Measurements from ENCODE around the gene ASPDH. TPM values are rescaled to one million over a fixed set of nuclear protein-coding genes. Genes with fewer than 3 reads are reported as not detected.

Gene ASPDH
- total and polyA plus RNA-seq, 2 donors (not counting 3 experiments of a cell fraction or from before 2014, with no cell fraction given): not detected

DNA sequence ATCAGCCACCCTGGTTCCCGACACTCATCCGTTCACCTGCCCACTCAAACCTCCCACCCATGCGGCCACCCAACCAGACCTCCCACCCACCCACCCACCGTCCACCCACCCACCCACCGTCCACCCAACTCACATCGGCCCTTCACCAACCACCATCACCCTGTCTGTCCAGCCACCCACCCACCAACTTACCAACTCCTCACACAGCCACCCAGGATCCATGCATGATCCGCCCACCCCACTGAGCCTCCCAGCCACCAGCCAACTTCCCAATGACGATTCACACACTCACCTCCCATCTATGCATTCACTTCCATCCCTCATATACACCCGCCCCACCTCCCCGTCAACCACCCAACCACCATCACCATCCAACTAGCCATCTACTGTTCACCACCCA lies 7.0 kb downstream of the ASPDH start:
- no peaks in the 10 kb centered on the region for H3K27me3 ChIP-seq (ENCODE audit: control insufficient read depth in 2 of 2, insufficient read depth in 2 of 2, low read length in 2 of 2)
- no peaks in the 10 kb centered on the region for H3K9me3 ChIP-seq (replicated peaks; ENCODE audit: control insufficient read depth, insufficient read depth, low read length)
- dilution Hi-C loops (cut with MboI; ENCODE audit: extremely low pct_ligation_motif_present, low sequenced_read_pairs) (no loop called here), intact Hi-C loops (cut with micrococcal nuclease) (no loop called here)
- no peak for FAIRE-seq
- no peaks in the 10 kb centered on the region for H4K20me1 ChIP-seq (replicated peaks; ENCODE audit: control insufficient read depth, extremely low read depth, insufficient read depth, low read length)
- no peak overlapping the region for H3K4me2 ChIP-seq (ENCODE audit: insufficient read depth, low read length)
- CTCF ChIA-PET: no interaction called here
- no peaks in the 10 kb centered on the region for H3K79me2 ChIP-seq (ENCODE audit: control insufficient read depth, insufficient read depth, low read length)
- H3K27ac ChIP-seq (ENCODE audit: insufficient read depth, low read depth, low read length): no peak overlapping the region
- no peak overlapping the region for H2AFZ ChIP-seq (ENCODE audit: low read depth, low read length)
- no peak for TF ChIP-seq GATA2 (IDR thresholded peaks at IDR 0.05; ENCODE audit: insufficient read depth, insufficient read length, low read depth, low read length)
- TF ChIP-seq POLR2A (IDR thresholded peaks at IDR 0.05; ENCODE audit: low read depth, low read length): no peak
- TF ChIP-seq POLR2AphosphoS5 (IDR thresholded peaks at IDR 0.05; ENCODE audit: insufficient read depth, low read depth, low read length): no peak
- no peak for TF ChIP-seq JUN (IDR thresholded peaks at IDR 0.05; ENCODE audit: borderline replicate concordance, insufficient read depth, insufficient read length, low read depth)
- TF ChIP-seq CTCF (IDR thresholded peaks at IDR 0.05; ENCODE audit: extremely low read depth in 1 of 2, insufficient read depth in 1 of 2, low read depth in 1 of 2, low read length in 2 of 2): no peak
- TF ChIP-seq EZH2 (IDR thresholded peaks at IDR 0.05; ENCODE audit: borderline replicate concordance, low read depth, low read length, severe bottlenecking): no peak
- TF ChIP-seq, protein P1, sequence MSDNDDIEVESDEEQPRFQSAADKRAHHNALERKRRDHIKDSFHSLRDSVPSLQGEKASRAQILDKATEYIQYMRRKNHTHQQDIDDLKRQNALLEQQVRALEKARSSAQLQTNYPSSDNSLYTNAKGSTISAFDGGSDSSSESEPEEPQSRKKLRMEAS (IDR thresholded peaks at IDR 0.05; ENCODE audit: insufficient read depth, insufficient read length): no peak
- no peak for TF ChIP-seq FOS (IDR thresholded peaks at IDR 0.05; ENCODE audit: borderline replicate concordance, insufficient read depth, low read length)
- TF ChIP-seq MYC (IDR thresholded peaks at IDR 0.05; ENCODE audit: low read depth, low read length): no peak
- no peak for DNase-seq (ENCODE audit: low read depth, low spot score)
- POLR2A ChIA-PET: no interaction called here
- peaks cover 7% of the 10 kb centered on the region for H3K4me1 ChIP-seq (ENCODE audit: control insufficient read depth, extremely low read depth, insufficient read depth, low read length)
- no peak overlapping the region for H3K4me3 ChIP-seq (replicated peaks in 1 of 3; ENCODE audit: insufficient read depth in 1 of 3, low read depth in 1 of 3, low read length in 3 of 3)
- H3K9ac ChIP-seq (replicated peaks; ENCODE audit: extremely low read depth, insufficient read depth, low read length): no peak overlapping the region
- H3K36me3 ChIP-seq (ENCODE audit: control insufficient read depth in 2 of 2, extremely low read depth in 1 of 2, insufficient read depth in 2 of 2, low read length in 2 of 2): no peaks in the 10 kb centered on the region
- no peaks in the 10 kb centered on the region for H3K9me1 ChIP-seq (replicated peaks; ENCODE audit: control insufficient read depth, extremely low read depth, insufficient read depth, low read length)
- BruUV-seq (replicated peaks): no TSS peak

All from endothelial cell of umbilical vein (primary cell).